Measurements from ENCODE around the gene GEMIN5.

GRCh38 chr5:154945695-154946301, 7.8 kb upstream of the GEMIN5 start:
- TF ChIP-seq, protein P1, sequence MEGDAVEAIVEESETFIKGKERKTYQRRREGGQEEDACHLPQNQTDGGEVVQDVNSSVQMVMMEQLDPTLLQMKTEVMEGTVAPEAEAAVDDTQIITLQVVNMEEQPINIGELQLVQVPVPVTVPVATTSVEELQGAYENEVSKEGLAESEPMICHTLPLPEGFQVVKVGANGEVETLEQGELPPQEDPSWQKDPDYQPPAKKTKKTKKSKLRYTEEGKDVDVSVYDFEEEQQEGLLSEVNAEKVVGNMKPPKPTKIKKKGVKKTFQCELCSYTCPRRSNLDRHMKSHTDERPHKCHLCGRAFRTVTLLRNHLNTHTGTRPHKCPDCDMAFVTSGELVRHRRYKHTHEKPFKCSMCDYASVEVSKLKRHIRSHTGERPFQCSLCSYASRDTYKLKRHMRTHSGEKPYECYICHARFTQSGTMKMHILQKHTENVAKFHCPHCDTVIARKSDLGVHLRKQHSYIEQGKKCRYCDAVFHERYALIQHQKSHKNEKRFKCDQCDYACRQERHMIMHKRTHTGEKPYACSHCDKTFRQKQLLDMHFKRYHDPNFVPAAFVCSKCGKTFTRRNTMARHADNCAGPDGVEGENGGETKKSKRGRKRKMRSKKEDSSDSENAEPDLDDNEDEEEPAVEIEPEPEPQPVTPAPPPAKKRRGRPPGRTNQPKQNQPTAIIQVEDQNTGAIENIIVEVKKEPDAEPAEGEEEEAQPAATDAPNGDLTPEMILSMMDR (IDR thresholded peaks at IDR 0.05) = peak in 2 of 3 experiments; percentile 17 to 31
- no peak for TF ChIP-seq POLR2A (IDR thresholded peaks at IDR 0.05)

All from vagina (tissue), 2 donors.